ENCODE data around the gene SLC24A3.

The SLC24A3 gene

GRCh38 chr20:19304886-19305415, 92.5 kb downstream of the SLC24A3 start:
- DNase-seq, result no peak

- no peak for DNase-seq
These were observed 95.7 kb downstream of the SLC24A3 start for GRCh38 chr20:19308146-19308545.

- DNase-seq, result no peak
These were observed 98.1 kb downstream of the SLC24A3 start for GRCh38 chr20:19310541-19310940.

- DNase-seq, result no peak
These were observed 101.1 kb downstream of the SLC24A3 start for GRCh38 chr20:19313342-19314069.

GRCh38 chr20:19314621-19315020, 102.2 kb downstream of the SLC24A3 start:
- DNase-seq, result no peak

GRCh38 chr20:19317237-19318069, 105.0 kb downstream of the SLC24A3 start:
- DNase-seq, result peak in 1 of 3 experiments; percentile 34

GRCh38 chr20:19318610-19319009, 106.2 kb downstream of the SLC24A3 start:
- DNase-seq, result no peak

GRCh38 chr20:19320005-19320404, 107.6 kb downstream of the SLC24A3 start:
- DNase-seq, result no peak

GRCh38 chr20:19321176-19321575, 108.7 kb downstream of the SLC24A3 start:
- DNase-seq, result no peak

GRCh38 chr20:19322061-19322985, 109.9 kb downstream of the SLC24A3 start:
- no peak for DNase-seq

- DNase-seq, result peak in 1 of 3 experiments; percentile 68
These were observed 115.0 kb downstream of the SLC24A3 start for GRCh38 chr20:19327401-19327800.

GRCh38 chr20:19328676-19329075, 116.2 kb downstream of the SLC24A3 start:
- DNase-seq, result no peak

GRCh38 chr20:19330038-19330437, 117.6 kb downstream of the SLC24A3 start:
- DNase-seq, result no peak

- DNase-seq, result no peak
These were observed 118.3 kb downstream of the SLC24A3 start for GRCh38 chr20:19330731-19331130.

GRCh38 chr20:19333563-19333962, 121.1 kb downstream of the SLC24A3 start:
- no peak for DNase-seq

GRCh38 chr20:19335341-19335740, 122.9 kb downstream of the SLC24A3 start:
- no peak for DNase-seq

GRCh38 chr20:19335916-19336315, 123.5 kb downstream of the SLC24A3 start:
- no peak for DNase-seq

- no peak for DNase-seq
These were observed 124.2 kb downstream of the SLC24A3 start for GRCh38 chr20:19336631-19337030.

GRCh38 chr20:19338380-19338779, 125.9 kb downstream of the SLC24A3 start:
- DNase-seq, result no peak

- no peak for DNase-seq
These were observed 126.5 kb downstream of the SLC24A3 start for GRCh38 chr20:19338960-19339359.

- DNase-seq, result no peak
These were observed 129.1 kb downstream of the SLC24A3 start for GRCh38 chr20:19341348-19342053.

- no peak for DNase-seq
These were observed 131.9 kb downstream of the SLC24A3 start for GRCh38 chr20:19344341-19344740.
